ENCODE data around the gene ADNP2. TPM values are rescaled to one million over a fixed set of nuclear protein-coding genes. Genes with fewer than 3 reads are reported as not detected.

ADNP2 gene
- total RNA-seq, 1 experiment from 2014 or later: 23.2 TPM

DNA sequence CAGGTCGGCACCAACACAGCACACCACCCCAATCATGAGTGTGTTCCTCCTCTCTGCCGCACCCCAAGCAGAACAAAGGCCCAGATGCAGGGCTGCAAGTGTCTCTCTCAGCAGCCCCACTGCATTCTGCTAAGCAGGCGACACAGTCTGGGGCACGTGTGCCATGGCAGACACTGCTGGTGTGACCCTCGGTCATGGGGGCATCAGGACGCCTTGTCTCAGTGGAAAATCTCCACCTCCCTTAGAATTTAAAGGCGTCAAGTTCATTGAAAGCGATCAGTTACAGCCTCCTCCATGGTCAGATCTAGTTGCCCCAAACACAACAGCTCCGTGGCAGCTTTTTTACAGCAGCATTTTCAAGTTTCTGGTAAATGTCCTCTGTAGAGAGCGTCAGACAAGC lies 57.2 kb downstream of the ADNP2 start:
- H3K36me3 ChIP-seq (ENCODE audit: low read depth, low read length): no peaks in the 10 kb centered on the region; the same call in 1 of the 2 replicates
- no peaks in the 10 kb centered on the region for H3K27me3 ChIP-seq (ENCODE audit: low read length)
- TF ChIP-seq, protein P1, sequence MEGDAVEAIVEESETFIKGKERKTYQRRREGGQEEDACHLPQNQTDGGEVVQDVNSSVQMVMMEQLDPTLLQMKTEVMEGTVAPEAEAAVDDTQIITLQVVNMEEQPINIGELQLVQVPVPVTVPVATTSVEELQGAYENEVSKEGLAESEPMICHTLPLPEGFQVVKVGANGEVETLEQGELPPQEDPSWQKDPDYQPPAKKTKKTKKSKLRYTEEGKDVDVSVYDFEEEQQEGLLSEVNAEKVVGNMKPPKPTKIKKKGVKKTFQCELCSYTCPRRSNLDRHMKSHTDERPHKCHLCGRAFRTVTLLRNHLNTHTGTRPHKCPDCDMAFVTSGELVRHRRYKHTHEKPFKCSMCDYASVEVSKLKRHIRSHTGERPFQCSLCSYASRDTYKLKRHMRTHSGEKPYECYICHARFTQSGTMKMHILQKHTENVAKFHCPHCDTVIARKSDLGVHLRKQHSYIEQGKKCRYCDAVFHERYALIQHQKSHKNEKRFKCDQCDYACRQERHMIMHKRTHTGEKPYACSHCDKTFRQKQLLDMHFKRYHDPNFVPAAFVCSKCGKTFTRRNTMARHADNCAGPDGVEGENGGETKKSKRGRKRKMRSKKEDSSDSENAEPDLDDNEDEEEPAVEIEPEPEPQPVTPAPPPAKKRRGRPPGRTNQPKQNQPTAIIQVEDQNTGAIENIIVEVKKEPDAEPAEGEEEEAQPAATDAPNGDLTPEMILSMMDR (conservative IDR thresholded peaks at IDR 0.05; ENCODE audit: low read depth, low read length): no peak
- TF ChIP-seq EZH2phosphoT487 (IDR thresholded peaks at IDR 0.05; ENCODE audit: borderline replicate concordance, low read length) (no peak), EZH2 (IDR thresholded peaks at IDR 0.05; ENCODE audit: low read length, unreplicated experiment) (no peak)
- no peak overlapping the region for H3K27ac ChIP-seq (ENCODE audit: low read length)
- intact Hi-C loops (cut with micrococcal nuclease): no loop called here
- BruUV-seq (replicated peaks): no TSS peak
- H3K4me3 ChIP-seq (ENCODE audit: low read length): no peak overlapping the region
- H2AFZ ChIP-seq (ENCODE audit: low read length): no peak overlapping the region
- DNase-seq (no peak), ATAC-seq (no peak)
- H4K20me1 ChIP-seq (ENCODE audit: low read length): no peaks in the 10 kb centered on the region
- no peaks in the 10 kb centered on the region for H3K9me2 ChIP-seq (replicated peaks; ENCODE audit: low read length)
- H3F3A ChIP-seq (ENCODE audit: low read length, unreplicated experiment): no peaks in the 10 kb centered on the region
- H3K79me2 ChIP-seq (ENCODE audit: low read length): no peaks in the 10 kb centered on the region
- POLR2A ChIA-PET (ENCODE audit: unreplicated experiment): no interaction called here
- peaks cover 2% of the 10 kb centered on the region; the same call in 1 of the 2 replicates for H3K4me1 ChIP-seq (ENCODE audit: insufficient read depth, low read length)
- H3K9ac ChIP-seq (ENCODE audit: low read length): no peak overlapping the region
- no peak overlapping the region for H3K4me2 ChIP-seq (ENCODE audit: low read length)
- no peaks in the 10 kb centered on the region for H3K9me3 ChIP-seq (ENCODE audit: low read length)
- CTCF ChIA-PET: no interaction called here

DNA sequence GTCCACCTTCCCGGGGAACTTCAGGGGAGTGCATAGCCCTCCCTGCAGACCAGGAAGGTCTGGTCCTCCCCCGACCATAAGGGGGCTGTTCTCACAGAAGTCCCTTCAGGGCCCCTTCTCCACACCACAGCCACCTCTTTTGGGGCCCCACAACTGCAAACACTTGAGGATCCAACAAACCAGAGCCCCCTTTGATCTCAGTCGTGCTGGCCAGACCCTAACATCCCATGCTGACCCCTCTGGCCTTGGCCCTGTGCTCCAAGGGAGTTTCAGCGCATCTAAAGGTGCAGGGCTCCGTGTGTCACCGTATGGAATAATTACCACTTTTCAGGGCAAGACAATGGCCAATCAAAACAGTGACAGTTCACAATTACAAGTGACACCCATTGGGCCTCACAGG lies 57.7 kb downstream of the ADNP2 start:
- BruUV-seq (replicated peaks): no TSS peak
- Histone ChIP-seq H3K79me2 (ENCODE audit: low read length) (no peaks in the 10 kb centered on the region), H3K36me3 (ENCODE audit: low read depth, low read length) (no peaks in the 10 kb centered on the region; the same call in 1 of the 2 replicates), H3K9ac (ENCODE audit: low read length) (no peak overlapping the region), H3K27me3 (ENCODE audit: low read length) (no peaks in the 10 kb centered on the region), H3F3A (ENCODE audit: low read length, unreplicated experiment) (no peaks in the 10 kb centered on the region), H2AFZ (ENCODE audit: low read length) (no peak overlapping the region), H3K27ac (ENCODE audit: low read length) (no peak overlapping the region), H3K4me1 (ENCODE audit: insufficient read depth, low read length) (peaks cover 2% of the 10 kb centered on the region; the same call in 1 of the 2 replicates), H3K4me3 (ENCODE audit: low read length) (no peak overlapping the region), H3K4me2 (ENCODE audit: low read length) (no peak overlapping the region), H4K20me1 (ENCODE audit: low read length) (no peaks in the 10 kb centered on the region), H3K9me3 (ENCODE audit: low read length) (no peaks in the 10 kb centered on the region), H3K9me2 (replicated peaks; ENCODE audit: low read length) (no peaks in the 10 kb centered on the region)
- POLR2A ChIA-PET (ENCODE audit: unreplicated experiment): no interaction called here
- TF ChIP-seq EZH2phosphoT487 (IDR thresholded peaks at IDR 0.05; ENCODE audit: borderline replicate concordance, low read length): no peak
- TF ChIP-seq, protein P1 (conservative IDR thresholded peaks at IDR 0.05; ENCODE audit: low read depth, low read length): no peak
- no peak for TF ChIP-seq EZH2 (IDR thresholded peaks at IDR 0.05; ENCODE audit: low read length, unreplicated experiment)
- intact Hi-C loops (cut with micrococcal nuclease): no loop called here
- ATAC-seq (no peak), DNase-seq (no peak)
- CTCF ChIA-PET: no interaction called here

DNA sequence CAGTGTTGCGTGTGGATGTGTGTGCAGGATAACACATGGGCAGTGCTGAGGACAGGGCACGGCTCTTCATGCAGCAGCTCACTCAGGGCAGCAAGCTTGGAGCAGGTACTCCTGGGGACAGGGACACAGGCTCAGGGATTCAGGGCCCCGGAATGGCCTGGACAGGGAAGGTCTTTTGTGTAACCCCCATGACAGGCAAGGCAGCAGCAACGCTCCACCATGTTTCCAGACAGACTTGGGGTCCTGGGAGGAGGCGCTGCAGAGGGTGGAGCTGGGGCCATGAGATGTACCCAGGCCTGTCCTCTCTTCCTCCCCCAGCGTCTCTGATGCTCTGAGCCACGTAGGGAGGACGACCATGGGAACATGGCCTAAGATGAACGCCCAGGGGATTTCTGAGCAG lies 58.3 kb downstream of the ADNP2 start:
- Histone ChIP-seq H3K9me2 (replicated peaks; ENCODE audit: low read length) (no peaks in the 10 kb centered on the region), H2AFZ (ENCODE audit: low read length) (no peak overlapping the region), H3K79me2 (ENCODE audit: low read length) (no peaks in the 10 kb centered on the region), H4K20me1 (ENCODE audit: low read length) (no peaks in the 10 kb centered on the region), H3K4me2 (ENCODE audit: low read length) (no peak overlapping the region), H3K27me3 (ENCODE audit: low read length) (no peaks in the 10 kb centered on the region), H3F3A (ENCODE audit: low read length, unreplicated experiment) (no peaks in the 10 kb centered on the region), H3K9me3 (ENCODE audit: low read length) (no peaks in the 10 kb centered on the region), H3K27ac (ENCODE audit: low read length) (no peak overlapping the region), H3K4me1 (ENCODE audit: insufficient read depth, low read length) (peaks cover 2% of the 10 kb centered on the region; the same call in 1 of the 2 replicates), H3K9ac (ENCODE audit: low read length) (no peak overlapping the region), H3K36me3 (ENCODE audit: low read depth, low read length) (no peaks in the 10 kb centered on the region; the same call in 1 of the 2 replicates), H3K4me3 (ENCODE audit: low read length) (no peak overlapping the region)
- TF ChIP-seq, protein P1 (conservative IDR thresholded peaks at IDR 0.05; ENCODE audit: low read depth, low read length): no peak
- TF ChIP-seq EZH2 (IDR thresholded peaks at IDR 0.05; ENCODE audit: low read length, unreplicated experiment) (no peak), EZH2phosphoT487 (IDR thresholded peaks at IDR 0.05; ENCODE audit: borderline replicate concordance, low read length) (no peak)
- no TSS peak for BruUV-seq (replicated peaks)
- CTCF ChIA-PET: no interaction called here
- intact Hi-C loops (cut with micrococcal nuclease): no loop called here
- ATAC-seq (no peak), DNase-seq (no peak)
- POLR2A ChIA-PET (ENCODE audit: unreplicated experiment): no interaction called here
